ENCODE measurements around the gene CXXC5.
A peak's percentile ranks its signal among the peaks of the same experiment; 100 is the strongest.

Gene CXXC5

DNA sequence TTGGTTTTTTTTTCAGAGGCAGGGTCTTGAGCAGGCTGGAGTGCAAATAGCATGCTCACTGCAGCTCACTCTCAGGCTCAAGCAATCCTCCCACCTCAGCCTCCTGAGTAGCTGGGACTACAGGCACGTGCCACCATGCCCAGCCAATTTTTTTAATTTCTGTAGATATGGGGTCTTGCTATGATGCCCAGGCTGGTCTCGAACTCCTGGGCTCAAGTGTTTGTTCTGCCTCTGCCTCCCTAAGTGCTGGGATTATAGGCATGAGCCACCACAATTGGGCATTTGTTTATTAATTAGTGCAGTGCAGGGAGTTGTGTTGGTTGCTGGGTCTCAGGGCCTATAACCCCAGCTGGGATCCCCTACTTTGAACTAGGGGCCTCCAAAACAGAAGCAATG lies 47.0 kb downstream of the CXXC5 start:
- DNase-seq = no peak

DNA sequence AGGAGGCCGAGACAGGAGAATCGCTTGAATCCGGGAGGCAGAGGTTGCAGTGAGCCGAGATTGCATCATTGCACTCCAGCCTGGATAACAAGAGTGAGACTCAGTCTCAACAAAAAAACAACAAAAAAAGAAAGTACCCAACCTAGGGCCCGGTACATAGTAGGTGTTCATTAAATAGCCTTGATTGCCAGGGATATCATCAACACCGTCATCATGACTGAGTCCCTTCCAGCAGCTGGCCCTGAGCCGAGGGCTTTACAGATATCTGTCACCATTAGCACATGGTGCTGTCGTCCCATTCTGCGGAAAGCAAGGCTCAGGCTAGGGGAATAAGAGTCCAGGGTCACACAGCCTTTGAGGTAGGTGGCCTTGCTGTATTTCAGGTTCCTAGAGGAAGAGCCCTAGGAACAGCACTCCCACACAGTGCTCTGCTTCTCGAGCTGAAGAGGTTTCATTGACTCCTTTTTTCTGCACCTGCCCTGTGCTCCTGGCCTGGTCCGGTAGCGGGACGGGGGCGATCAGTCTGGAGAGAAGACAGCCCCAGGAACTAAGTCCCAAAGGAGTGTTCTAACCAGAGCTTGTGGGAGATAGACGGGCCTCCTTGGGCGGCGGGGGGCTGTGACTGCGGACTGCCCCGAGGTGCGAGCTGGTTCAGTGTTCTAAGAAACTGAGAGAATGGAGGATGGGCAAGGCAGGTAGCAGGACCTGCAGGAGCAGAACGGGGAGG lies 48.2 kb downstream of the CXXC5 start:
- DNase-seq = no peak

DNA sequence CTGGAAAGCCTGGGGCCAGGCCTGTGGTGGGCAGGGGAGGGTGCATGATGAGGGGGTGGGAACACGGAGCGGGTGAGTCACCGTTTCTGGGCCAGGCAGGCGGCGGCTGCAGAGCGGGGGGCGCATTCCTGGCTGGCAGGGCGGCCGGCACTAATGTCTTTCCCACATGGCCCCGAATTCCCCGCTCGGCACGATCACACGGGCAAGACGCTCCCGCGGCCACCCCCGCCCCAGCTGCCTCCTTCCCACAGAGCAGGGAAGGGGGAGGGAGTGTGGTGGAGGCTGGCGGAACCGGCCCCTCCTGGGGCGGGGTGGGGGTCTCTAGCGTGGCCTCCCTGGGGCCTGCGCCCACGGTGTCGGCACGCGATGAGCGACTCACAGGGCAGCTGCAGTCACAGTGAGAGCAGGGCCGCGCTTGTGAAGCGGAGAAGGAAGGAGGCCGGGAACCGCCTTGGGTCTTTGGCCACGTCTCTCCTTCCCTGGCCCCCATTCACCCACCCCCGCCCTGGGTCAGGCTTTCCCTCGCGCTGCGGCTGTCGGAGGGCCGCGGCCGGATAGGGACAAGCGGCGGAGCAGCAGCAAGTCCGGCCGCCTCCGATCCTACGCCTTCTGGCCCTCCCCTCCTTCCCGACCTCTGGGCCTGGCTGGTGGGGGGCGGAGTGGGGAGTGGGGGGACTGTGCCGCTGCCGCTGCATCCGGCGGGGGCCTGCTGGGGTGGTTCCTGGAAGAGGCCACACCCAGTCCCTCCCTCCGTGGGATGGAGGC lies 48.9 kb downstream of the CXXC5 start:
- DNase-seq = peak; percentile 6

DNA sequence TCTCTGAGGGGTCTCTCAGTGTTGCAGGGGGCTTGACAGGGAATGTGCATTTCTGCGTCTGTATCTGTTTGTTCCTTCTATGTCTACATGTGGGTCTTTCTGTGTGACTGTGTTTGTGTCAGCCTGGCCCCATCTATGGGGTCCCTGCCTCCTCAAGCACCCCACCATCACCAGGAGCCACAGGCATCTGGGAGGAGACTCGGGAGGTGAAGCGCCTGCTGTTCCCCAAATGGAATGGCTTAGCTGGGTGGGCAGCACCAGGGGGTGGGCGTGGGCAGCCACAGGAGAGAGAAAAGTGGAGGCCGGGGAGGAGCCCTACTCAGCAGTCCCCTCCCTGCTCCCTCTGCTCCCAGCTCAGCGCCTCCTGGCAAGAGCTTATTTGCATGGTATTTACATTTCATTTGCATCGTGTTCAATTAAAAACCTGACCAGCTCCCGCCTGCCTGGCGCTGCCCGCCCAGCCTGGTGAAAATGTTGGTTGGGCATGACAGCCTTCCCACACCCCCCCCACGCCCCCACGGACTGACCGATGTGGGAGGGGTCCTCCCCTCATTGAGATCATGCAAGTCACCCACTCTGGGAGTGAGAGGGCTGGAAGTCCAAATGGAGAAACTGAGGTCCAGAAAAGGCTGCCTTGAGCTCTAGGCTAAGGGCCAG lies 50.5 kb downstream of the CXXC5 start:
- DNase-seq = no peak

DNA sequence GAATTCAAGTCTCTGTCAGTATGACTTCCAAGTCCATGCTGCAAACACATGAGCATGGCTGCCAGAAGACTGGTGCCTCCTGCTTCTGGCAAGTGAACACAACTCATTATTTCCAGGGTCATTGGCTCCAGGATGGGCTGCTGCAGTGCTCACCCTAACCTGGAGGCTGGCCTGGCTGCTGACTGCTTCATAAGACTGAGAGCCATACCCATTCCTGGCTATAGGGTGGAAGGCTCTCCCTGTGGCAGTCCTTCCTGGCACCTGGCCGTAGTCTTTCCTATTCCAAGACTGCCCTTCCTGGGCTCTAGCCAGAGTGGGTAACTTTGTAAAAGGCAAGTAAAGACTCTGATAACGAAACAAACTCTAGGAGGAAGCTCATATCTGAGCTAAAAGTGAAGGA lies 51.2 kb downstream of the CXXC5 start:
- no peak for DNase-seq

DNA sequence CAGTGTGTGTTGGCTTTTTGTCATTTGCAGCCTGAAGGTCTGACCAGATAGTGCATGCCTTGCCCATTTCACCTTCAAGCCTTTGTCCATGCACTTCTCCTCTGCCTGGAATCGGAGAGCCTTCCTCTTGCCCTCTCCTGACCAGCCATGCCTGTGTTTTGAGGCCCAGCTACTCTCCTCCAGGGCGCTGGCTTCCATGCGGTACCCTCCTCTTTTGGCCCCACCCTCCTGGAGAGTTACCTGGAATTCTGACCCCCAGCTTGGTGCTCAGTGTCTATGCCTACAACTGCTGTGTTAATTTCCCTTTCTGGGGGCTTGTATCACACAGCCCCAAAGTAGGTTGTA lies 52.5 kb downstream of the CXXC5 start:
- no peak for DNase-seq

DNA sequence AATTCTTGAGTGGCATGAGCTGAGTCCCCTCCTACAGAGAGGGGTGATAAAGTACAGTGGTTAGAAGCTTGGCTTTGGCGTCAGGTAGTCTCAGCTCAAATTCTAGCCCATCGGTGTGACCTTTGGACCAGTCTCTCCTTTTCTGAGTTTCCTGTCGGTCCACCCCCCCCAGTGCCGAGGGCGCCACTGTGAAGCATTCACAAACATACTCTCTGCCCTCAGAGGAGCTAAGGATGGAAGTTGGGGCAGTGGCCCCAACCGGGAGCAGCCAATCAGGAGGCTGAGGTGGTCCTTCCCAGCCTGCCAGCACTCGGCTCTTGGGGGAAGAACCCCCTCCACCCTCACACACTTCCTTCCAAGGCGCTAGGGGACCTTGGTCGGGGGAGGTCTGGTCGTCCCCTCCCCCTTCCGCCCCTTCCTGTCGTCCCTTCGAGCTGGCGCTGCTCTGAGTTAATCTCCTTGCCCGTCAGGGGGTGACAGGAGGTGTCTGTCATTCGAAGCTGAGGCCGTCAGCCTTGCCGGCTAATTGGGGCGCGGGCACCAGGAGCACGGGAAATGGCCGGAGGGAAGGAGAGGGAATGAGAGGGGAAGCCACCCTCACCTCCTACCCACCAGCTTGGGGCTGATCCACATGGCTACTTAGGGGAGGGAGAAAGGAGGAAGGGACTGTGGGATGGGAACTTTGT lies 53.0 kb downstream of the CXXC5 start:
- DNase-seq = no peak

DNA sequence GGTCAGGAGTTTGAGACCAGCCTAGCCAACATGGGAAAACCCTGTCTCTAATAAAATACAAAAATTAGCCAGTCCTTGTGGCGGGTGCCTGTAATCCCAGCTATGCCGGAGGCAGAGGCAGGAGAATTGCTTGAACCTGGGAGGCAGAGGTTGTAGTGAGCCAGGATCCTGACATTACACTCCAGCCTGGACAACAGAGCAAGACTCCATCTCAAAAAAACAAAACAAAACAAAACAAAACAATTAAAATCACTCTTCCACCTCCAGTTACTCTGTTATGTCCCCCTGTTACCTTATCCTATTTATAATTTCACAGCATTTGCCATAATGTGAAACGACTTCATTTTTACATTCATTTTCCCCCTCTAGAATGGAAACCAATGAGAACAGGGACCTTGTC lies 54.4 kb downstream of the CXXC5 start:
- DNase-seq = no peak

DNA sequence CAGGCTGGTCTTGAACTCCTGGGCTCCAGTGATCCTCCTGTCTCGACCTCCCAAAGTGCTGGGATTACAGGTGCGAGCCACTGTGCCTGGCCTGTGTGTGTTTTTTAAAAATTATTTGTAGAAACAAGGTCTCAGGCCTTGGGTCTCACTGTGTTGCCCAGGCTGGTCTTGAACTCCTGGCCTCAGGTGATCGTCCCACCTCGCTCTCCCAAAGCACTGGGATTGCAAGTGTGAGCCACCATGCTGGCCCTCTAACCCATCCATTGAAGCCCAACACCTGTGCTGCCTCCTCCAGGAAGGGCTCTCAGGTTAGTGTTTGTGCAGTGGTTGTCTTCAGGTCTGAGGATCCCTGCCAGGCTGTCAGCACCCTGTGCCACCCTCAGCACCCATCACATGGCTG lies 56.6 kb downstream of the CXXC5 start:
- DNase-seq = no peak

DNA sequence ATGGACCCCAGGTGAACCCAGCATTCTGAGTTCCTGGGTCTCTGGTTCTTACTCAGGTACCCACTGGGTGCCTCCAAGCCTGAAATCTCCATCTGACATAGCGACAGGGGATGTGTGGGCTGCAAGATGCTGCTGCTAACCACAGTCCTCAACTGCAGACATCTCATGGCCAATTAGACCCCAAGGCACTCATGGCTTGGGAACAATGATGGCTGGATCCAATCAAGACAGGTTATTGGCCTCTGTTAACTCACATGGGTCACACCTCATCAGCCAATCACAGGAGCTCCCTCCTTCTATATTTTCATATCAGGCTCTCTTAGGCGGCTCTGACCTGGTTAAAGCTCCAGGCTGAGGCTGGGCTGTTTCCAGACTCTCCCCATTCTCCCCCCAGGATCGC lies 57.0 kb downstream of the CXXC5 start:
- DNase-seq = no peak

DNA sequence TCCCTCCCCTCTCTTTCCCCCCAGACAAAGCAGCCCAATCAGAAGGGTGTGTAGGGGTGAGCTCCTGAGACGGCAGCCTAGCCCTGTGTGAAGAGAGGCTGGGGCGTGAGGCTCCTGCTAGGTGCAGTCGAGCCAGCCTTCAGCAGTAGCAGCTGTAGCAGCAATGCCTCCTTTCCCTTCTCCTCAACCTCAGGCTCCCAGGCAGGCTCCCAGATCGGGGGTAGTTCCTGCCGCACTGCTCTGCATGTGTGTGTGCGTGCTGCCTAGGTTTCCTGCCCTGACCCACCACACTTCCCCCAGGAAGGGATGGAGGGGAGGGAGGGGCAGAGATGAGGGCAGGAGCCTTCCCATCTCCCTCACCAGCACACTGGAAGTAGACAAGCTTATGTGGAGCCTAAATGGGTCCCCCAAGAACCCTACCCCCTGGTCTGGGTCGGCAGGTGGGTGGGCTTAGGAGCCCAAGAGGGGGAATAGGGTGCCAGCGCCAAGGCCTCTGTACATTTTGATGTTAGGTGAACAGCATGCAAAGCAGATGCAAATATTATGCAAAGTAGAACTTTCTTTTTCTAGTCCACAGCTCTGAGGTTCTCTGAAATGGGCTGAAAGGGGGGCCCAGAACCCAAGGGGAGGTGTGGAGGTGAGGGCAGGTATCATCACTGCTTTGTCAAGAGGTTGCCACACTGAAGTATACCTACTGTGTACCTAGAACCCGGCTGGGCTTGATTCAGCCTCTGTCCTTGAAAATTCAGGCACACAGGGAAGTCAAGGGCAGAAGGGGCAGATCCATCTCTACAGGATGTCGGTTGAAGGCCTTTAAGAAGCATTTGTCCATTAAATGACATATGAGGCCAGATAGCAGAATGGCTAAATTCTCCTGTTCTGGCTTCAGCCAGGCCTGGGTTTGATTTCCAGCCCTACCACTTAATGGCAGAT lies 57.8 kb downstream of the CXXC5 start:
- no peak for DNase-seq

DNA sequence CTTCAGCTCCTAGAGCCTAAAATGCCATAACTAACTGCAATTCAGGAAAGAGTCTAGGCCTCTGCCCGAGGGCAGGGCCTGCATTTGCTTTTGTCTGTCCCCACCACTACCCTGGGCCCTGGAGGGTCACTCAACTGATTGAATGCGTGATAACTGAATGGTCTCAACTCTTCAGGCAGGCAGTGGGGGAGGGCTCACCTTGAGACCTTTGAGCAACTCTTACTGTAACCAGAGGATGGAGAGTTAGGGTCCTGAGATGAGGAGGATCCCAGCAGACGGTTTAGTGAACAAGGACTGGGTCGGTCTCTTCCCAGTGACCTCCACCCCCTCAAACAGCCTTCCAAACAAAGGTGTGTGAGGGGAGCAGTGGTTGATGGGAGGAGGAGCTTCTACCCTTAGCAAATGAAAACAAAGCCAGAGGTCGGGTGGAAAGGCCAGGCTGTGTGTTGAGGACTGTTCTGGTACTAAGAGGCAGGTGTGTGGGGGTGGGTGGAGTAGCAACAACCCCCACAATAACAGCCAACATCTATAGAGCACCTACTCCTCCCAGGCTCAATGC lies 59.4 kb downstream of the CXXC5 start:
- no peak for DNase-seq

DNA sequence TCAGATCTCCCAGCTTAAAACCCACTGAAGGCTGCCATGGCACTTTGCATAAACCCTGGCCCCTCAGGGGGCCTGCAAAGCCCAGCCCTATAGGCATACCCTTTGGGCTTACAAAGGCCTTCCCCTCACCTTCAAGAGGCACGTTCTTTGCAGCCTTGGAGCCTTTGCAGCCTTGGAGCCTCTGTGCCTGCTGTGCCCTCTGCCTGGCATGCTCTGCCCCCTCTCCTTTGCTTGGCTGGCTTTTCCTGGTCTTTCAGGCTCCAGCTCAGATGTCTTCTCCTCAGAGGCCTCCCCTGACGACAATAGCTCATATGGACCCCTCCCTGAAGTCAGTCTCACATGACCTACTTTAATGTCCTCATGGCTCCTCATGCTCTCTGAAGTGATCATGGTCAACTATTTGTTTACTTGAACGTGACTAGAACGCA lies 60.3 kb downstream of the CXXC5 start:
- DNase-seq = no peak

DNA sequence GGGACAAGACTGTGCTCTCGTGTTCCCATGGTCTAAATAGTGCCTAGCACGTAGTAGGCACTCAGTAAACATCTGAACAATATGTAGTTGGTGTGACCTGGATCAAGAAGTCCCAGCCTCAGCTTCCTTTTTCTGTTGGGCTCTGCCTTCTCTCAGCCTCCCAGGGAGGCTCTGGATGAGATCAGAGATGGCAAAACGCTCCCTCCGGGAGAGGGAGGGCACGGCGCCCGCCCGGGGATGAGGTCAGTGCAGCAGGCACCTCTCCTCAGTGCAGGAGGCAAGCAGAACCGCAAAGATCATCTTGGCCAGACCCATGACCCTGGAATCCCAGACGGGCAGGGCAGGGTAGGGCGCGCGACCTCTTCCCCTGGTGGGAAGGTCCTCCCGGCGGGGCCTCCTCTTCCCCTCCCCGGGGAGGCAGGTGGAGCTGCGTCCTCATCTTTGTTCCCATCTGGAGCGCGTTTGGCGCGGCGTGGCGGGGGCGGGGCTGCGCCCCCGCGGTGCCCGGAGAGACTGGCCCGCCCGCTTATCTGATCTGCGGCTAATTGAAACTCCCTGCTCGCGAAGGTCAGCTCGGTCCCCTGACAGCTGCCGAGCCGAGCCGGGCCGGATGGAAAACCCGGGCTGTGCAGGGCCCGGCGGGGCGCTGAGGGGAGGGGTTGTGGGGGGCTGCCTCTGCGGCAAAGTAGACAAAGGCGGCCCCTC lies 60.9 kb downstream of the CXXC5 start:
- no peak for DNase-seq

DNA sequence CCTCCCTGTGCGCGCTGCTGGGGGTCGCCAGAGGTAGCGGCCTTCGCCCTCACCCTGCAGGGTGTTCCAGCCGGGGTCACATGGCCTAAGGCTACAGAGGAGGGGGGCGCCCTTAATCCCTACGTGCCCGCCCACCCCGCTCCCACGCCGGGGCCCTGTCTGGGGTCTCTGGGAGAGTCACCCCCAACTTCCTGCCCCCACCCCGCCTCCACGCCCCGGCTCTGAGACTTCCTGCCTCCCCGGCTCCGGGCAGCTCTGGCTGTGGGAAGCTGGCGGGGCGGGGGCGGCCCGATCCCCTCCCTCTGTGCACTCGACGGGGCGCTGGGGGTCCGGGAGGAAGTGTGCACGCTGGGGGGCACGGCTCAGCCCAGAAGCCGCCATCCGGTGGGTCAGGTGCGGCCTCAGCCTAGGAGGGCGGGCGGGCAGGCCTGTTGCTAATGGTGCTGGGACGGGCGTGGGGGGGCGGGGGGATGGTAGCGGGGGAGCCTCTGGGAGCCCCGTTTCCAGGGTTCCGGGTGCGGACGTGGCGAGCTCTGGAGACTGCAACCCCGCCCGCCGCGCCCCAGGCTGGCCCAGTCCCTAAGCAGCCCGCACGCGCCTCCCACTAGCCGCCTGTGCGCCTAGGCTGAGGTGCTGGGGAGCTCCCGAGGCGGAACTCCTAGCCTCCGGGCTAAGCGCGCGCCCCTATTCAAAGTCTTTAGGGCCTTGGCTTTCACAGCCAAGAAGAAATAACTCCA lies 61.6 kb downstream of the CXXC5 start:
- peak; percentile 6 for DNase-seq

DNA sequence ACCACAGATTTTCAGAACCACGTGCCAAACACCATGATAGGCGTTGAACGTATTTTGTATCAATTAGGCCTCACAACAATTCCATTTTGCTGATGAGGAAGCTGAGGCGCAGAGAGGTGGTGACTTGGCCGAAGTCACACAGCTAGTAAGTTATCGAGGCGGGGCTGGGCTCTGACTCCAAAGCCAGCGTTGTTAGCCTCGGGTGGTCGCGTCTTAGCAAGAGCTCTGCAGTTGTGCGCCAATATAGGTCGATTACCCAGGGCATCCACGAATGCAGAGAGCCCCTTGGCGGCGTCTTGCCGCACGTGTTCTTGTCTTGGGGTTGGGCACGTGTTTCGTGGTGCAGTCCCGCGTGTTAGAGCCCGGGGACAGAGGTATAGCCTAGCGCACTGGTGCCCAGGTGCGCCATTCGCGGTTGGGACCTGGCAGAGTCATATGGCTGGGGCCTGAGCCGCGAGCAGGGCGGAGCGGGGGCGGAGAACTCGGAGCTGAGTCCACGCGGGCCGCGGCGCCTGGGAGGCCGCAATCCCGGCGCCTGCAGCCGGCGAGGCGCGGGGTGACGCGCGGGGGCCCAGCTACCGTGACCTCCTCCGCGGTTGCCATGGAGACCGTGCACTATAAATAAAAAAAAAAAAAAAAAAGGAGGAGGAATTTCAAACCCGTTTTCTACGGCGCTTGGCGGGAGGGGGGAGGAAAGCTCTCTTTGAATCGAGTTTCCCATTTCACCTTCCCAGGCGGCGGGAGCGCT lies 62.3 kb downstream of the CXXC5 start:
- peak; percentile 57 for DNase-seq

DNA sequence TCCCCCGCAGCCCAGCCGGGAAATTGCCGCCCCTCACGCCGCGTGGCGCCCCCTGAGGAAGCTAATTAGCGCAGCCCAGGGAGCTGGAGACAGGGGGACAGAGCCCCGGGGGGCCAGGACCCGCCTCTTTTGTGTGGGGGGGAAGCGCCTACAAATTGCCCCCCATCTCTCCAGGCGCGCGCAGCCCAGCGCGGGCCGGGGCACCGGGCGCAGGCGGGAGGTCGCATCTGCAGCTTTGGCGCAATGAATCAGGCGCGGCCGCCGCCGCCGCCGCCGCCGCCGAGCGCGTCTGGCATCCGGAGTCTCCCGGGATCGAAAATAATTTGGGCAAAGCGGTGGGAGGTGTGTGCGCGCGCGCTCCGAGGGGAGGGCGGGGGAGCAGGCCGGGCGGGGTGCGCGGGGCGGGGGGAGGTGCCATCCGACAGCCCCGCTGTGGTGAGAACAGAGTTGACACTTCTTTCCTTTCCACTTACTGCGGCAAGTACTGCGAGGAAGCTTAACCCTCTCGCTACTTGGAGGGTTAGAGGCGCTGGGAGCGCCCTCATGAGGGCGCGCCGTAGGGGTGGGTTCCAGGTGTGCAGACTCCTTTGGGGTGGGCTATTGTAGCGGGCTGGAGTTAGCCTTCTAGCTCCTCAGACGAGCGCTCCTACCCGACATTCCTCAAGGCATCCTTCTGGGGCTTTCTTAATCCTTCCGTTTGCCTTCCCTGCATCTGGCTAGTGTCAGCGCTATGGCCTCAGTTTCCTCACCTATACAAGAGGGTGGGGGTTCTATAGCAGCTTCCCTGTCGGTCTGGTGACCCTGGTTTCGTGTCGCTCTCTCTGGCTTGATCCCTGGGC lies 63.1 kb downstream of the CXXC5 start:
- peak; percentile 63 for DNase-seq

DNA sequence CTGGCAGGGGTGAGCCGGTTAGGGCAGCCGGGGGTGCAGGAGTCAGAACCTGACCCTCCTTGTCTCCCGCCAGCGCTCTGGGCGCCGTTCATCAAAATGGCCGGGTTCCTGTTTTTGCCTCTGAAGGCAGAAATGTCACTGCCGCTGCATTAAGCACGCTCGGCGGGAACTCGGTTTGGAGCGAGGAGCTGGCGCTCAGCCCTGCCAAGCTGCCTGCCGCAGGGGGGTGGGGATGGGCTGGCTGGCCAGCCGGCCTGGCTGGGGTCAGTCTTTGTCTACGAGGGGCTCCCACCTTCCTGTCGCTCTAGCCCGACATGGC lies 63.7 kb downstream of the CXXC5 start:
- no peak for DNase-seq

DNA sequence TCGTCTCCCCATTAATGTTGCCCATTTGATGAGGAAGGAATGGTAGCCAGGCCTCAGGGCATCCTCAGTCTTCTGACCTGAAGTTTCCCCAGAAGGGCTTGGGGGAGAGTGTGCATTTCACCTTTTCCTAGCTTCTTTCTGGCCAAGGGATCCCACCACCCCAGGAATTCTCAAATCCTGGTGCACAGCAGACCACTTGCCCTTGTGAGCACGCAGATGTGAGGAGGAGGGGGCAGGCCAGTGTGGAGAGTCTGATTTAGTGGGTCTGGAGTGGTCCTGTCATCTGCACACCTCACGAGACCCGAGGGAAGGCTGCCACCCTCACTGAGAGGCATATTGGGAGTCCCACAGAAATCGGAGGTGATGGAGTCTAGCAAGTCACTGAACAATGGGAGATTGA lies 64.3 kb downstream of the CXXC5 start:
- DNase-seq = no peak

All from CD4-positive, alpha-beta T cell treated with Interleukin-4 for 4 hours (primary cell).